ENCODE results near the gene NAV2.

GRCh38 chr11:19929147-19929546 lies 216.5 kb downstream of the NAV2 start:
- TF ChIP-seq, protein P1, sequence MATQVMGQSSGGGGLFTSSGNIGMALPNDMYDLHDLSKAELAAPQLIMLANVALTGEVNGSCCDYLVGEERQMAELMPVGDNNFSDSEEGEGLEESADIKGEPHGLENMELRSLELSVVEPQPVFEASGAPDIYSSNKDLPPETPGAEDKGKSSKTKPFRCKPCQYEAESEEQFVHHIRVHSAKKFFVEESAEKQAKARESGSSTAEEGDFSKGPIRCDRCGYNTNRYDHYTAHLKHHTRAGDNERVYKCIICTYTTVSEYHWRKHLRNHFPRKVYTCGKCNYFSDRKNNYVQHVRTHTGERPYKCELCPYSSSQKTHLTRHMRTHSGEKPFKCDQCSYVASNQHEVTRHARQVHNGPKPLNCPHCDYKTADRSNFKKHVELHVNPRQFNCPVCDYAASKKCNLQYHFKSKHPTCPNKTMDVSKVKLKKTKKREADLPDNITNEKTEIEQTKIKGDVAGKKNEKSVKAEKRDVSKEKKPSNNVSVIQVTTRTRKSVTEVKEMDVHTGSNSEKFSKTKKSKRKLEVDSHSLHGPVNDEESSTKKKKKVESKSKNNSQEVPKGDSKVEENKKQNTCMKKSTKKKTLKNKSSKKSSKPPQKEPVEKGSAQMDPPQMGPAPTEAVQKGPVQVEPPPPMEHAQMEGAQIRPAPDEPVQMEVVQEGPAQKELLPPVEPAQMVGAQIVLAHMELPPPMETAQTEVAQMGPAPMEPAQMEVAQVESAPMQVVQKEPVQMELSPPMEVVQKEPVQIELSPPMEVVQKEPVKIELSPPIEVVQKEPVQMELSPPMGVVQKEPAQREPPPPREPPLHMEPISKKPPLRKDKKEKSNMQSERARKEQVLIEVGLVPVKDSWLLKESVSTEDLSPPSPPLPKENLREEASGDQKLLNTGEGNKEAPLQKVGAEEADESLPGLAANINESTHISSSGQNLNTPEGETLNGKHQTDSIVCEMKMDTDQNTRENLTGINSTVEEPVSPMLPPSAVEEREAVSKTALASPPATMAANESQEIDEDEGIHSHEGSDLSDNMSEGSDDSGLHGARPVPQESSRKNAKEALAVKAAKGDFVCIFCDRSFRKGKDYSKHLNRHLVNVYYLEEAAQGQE (IDR thresholded peaks at IDR 0.05; ENCODE audit: borderline replicate concordance) = no peak
- TF ChIP-seq CTCF (IDR thresholded peaks at IDR 0.05; ENCODE audit: poor library complexity, severe bottlenecking) (no peak), TAF1 (IDR thresholded peaks at IDR 0.05; ENCODE audit: low read depth) (no peak), EZH2 (IDR thresholded peaks at IDR 0.05; ENCODE audit: borderline replicate concordance, insufficient read depth, low read length, poor library complexity, severe bottlenecking) (no peak), RAD21 (conservative IDR thresholded peaks at IDR 0.05) (no peak), POLR2AphosphoS5 (IDR thresholded peaks at IDR 0.05) (no peak), MXI1 (conservative IDR thresholded peaks at IDR 0.05; ENCODE audit: poor library complexity, severe bottlenecking) (no peak), EP300 (conservative IDR thresholded peaks at IDR 0.05; ENCODE audit: poor library complexity, severe bottlenecking) (no peak), SMC3 (conservative IDR thresholded peaks at IDR 0.05; ENCODE audit: poor library complexity) (no peak)

Data from neural cell (in vitro differentiated cells).